ENCODE measurements around the gene SYT12.

The SYT12 gene

GRCh38 chr11:67055812-67056211 is 32.9 kb downstream of the SYT12 start:
- peak; percentile 73 for DNase-seq (ENCODE audit: low spot score)

- peak; percentile 82 for DNase-seq (ENCODE audit: low spot score)
These were observed 33.6 kb downstream of the SYT12 start, which contains the start of gene RHOD for GRCh38 chr11:67056267-67057204. Gene RHOD, plus strand, starts transcription at chr11:67056847. Its CDS starts 56 bp downstream, at chr11:67056903.

- peak; percentile 39 for DNase-seq (ENCODE audit: low spot score)
These were observed 34.3 kb downstream of the SYT12 start for GRCh38 chr11:67057205-67057672.

- DNase-seq (ENCODE audit: low spot score): no peak
These were observed 35.6 kb downstream of the SYT12 start for GRCh38 chr11:67058506-67058905.

DNA sequence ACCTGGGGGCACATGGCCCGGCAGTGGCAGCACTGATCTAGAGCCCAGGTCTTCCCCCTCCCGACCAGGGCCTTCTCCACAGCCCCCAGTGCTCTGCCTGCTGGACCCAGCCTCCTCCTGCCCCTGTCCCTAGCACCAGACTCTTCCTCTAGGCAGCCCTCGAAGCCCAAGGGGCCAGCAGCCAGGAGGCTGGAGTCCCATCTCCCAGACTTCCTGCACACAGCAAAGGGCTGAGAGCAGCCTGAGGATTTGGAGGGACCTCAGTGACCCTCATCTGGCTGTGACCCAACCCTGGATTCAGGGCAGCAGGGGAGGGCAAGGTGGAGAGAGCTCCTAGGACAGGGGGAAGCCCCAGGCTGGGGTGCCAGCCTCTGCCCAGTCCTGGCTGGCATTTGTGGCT is 36.7 kb downstream of the SYT12 start:
- DNase-seq (ENCODE audit: low spot score): no peak

- DNase-seq (ENCODE audit: low spot score): no peak
These were observed 37.2 kb downstream of the SYT12 start for GRCh38 chr11:67060111-67060522.

DNA sequence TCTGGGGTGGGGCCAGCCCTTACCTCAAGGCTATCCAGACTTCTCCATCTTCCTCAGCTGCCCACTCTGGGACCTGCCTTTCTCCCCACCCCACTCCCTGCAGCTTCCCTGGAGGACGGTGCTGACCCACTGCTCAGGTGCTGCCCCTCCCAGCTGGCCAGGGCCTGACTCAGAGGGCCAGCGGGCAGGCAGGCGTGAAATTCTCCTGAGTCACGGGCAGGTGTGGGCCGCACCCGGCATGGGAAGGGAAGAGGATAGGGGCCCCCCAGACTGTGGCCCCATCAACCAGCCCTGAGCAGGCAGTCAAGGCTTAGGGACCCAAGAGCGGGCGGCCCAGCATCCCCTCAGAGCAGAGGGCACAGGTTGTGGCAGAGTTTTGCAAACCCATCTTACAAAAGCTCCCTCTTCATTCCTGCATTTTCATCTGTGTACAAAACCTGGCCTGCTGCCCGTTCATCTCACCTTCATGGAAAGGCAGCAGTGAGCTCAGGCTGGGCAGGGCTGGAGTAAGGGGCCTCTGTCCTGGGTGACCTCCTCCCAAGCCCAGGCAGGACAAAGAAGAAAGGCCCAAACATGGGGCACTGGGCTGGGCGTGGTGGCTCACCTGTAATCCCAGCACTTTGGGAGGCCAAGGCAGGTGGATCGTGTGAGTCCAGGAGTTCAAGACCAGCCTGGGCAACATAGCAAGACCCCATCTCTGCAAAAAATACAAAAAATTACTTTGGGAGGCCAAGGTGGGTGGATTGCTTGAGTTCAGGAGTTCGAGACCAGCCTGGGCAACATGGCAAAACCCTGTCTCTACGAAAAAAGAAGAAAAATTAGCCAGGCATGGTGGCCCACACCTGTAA is 39.8 kb downstream of the SYT12 start:
- DNase-seq (ENCODE audit: low spot score): no peak

- no peak for DNase-seq (ENCODE audit: low spot score)
These were observed 43.4 kb downstream of the SYT12 start for GRCh38 chr11:67066333-67066709.

- DNase-seq (ENCODE audit: low spot score): peak; percentile 93
These were observed 48.7 kb downstream of the SYT12 start for GRCh38 chr11:67071420-67072284.

GRCh38 chr11:67072295-67072694 is 49.4 kb downstream of the SYT12 start:
- no peak for DNase-seq (ENCODE audit: low spot score)

GRCh38 chr11:67073908-67074307 is 51.0 kb downstream of the SYT12 start:
- DNase-seq (ENCODE audit: low spot score): no peak

DNA sequence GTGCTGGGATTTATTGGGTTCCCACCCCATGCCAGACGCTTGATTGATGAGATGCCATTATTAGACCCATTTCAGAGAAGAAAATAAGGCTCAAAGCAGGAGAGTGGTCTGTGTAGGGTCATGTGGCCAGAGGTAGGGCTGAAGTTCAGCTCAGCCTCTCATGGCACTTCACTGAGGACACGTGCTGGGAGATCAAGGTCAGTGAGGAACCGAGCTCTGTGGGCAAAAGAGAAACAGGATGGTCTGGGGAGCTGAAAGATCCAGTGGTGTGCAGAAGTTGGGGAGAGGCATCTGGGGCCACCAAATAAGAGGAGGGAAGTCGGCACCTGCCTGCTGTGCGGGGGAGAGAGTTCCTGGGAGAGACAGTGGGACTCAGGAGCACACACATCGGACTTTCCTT is 53.3 kb downstream of the SYT12 start:
- no peak for DNase-seq (ENCODE audit: low spot score)

DNA sequence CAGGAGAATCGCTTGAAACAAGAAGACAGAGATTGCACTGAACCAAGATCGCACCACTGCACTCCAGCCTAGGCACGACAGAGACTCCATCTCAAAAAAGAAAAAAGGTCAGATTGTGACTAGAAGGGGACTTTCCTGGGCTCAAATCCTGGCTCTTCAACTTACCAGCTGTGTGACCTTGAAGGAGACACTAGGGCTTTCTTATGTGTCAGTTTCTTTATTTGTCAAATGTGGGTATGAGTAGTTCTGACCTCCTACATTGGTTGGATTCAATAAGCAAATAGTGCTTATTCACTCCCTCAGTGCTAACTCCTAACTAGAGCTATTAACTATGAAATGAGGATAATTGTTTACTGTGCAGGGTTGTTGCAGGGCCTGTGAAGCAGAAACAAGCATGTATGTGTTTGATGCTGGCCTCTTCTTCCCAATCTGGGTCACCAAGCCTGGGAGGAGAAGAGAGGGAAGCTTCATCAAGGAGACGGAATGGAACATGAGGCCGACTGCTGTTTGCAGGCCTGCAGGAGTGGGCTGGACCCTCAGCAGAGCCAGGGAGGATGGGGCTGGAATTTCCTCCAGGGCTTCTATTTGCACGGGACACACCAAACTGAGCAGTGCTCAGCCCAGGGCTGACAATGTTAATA is 56.3 kb downstream of the SYT12 start:
- DNase-seq (ENCODE audit: low spot score): no peak

DNA sequence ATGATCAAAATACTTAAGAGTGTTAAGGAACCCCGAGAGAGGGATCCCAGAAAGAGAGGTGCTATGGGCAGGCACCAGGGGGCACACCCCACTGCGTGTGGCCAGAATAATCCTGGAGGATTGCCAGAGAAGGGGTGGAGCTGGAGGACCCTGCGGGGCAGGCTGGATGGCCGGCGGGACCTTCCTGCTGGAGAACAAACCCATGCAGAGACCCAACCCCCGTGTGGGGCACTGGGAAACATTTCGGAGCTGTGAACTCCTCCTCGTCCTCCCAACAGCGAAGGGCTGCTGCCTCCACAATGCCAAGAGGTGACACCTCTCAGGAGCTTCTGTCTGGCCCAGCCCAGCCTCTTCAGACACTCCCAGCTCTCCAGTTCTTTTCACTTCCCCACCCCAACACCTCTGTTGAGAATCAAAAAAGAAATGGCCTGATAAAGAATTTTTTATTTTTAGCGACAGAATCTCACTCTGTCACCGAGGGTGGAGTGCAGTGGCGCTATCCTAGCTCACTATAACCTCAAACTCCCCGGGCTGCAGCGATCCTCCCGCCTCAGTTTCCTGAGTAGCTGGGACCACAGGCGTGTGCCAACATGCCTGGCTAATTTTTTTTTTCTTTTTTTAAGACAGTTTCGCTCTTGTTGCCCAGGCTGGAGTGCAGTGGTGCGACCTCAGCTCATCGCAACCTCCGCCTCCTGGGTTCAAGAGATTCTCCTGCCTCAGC is 59.3 kb downstream of the SYT12 start:
- no peak for DNase-seq (ENCODE audit: low spot score)

DNA sequence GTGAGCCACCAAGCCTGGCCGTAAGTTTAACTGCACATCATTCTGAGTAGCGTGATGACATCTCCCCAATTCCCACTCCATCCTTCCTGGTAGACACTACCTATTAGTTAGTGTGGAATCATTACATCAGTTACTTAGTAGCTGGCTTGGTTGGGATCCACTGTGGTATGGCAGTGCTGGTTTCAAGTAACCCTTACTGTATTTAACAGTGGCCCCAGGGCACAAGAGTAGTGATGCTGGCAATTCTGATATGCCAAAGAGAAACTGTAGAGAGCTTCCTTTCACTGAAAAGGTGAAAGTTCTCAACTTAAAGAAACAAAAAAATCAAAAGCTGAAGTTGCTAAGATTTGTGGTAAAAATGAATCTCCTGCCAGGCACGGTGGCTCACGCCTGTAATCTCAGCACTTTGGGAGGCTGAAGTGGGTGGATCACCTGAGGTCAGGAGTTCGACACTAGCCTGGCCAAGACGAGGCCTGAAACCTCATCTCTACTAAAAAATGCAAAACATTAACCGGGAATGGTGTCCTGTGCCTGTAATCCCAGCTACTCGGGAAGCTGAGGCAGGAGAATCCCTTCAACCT is 60.9 kb downstream of the SYT12 start:
- no peak for DNase-seq (ENCODE audit: low spot score)

GRCh38 chr11:67085617-67086016 is 62.7 kb downstream of the SYT12 start:
- DNase-seq (ENCODE audit: low spot score): no peak

GRCh38 chr11:67090717-67091116 is 67.8 kb downstream of the SYT12 start:
- no peak for DNase-seq (ENCODE audit: low spot score)

DNA sequence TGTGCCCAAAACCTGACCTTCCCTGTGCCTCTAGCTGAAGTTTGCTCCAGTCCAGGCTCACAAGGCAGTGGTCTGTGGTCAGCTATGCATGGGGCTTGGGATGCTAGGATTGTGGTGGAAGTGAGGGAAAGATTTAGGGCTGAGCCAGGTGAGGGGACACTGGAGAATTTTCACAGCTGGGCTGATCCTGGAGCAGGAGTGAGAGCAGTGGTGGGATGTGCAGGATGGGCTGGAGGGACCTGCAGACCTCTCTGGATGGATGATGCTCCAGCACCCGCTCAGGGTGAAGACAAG is 72.2 kb downstream of the SYT12 start:
- no peak for DNase-seq (ENCODE audit: low spot score)

DNA sequence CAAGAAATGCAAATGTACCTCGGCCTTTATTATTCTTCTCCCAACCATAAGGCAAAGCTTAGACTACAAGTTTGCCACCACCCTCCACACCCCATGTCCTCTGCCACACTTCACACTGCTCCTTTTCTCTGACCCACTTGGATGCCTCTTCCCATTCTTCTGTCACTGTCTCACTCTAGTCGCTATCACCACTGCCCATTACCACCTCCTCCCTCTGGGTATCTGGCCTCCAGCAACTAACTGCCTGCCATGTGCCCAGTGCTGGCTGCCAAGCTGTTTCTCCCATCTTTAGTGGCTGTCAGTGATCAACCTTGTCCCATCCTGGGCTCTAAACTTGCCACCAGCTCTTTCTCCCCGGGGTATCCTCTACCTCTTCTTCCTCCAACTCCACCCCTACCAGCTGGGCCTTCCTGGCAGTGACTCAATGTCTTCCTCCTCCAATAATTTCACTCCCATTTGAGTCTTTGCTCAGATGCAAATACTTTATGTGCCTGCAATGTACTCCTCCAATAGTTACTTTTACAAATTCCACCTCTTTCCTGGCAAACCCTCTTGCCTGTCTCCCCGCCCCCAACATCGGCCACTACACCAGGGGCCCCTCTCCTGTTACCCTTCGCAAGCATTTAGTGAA is 76.0 kb downstream of the SYT12 start:
- no peak for DNase-seq (ENCODE audit: low spot score)

GRCh38 chr11:67099831-67100324 is 76.9 kb downstream of the SYT12 start:
- no peak for DNase-seq (ENCODE audit: low spot score)
